Nephron (organoid): ENCODE results near the gene TRPM1.

Experiments used
- H3K27ac Mint-ChIP-seq, 3 experiments: 2 replicates each; pipeline ENCODE4 v1.8.0; 2020; ENCODE audit warnings: mixed read lengths in 3 of 3, mild to moderate bottlenecking in 2 of 3, moderate library complexity in 1 of 3
- H3K27me3 Mint-ChIP-seq: 2 replicates; pipeline ENCODE4 v1.8.0; 2021; ENCODE audit warnings: low read depth, mild to moderate bottlenecking, moderate library complexity, mixed read lengths
- H3K36me3 Mint-ChIP-seq: 2 replicates; pipeline ENCODE4 v1.8.0; 2020; ENCODE audit warnings: low read depth, mixed read lengths
- H3K4me1 Mint-ChIP-seq: 2 replicates; pipeline ENCODE4 v1.8.0; 2020; ENCODE audit warnings: mixed read lengths
- H3K4me3 Mint-ChIP-seq, 3 experiments: 2 replicates each; pipeline ENCODE4 v1.8.0; 2020; ENCODE audit warnings: mild to moderate bottlenecking in 3 of 3, mixed read lengths in 3 of 3, moderate library complexity in 2 of 3
- H3K9me3 Mint-ChIP-seq: 2 replicates; pipeline ENCODE4 v1.8.0; 2020; ENCODE audit warnings: mixed read lengths
- TF ChIP-seq, protein P1 (sequence below), 3 experiments: fragments of 200-600 bp; sonication (generic); IDR thresholded peaks; one replicate each; pipeline ENCODE4 v1.5.0; 2021; ENCODE audit warnings: antibody characterized with exemption in 3 of 3; ENCODE audit not compliant: unreplicated experiment in 3 of 3

TRPM1 gene

GRCh38 chr15:30990446-30991254, 110.9 kb downstream of the TRPM1 start:
- Mint-ChIP-seq H3K9me3 (peaks cover 3% of the 10 kb centered on the region), H3K4me3 (peak overlapping the region; percentile 95 to 99 (median 98)), H3K36me3 (peaks cover 12% of the 10 kb centered on the region), H3K4me1 (peaks cover 24% of the 10 kb centered on the region), H3K27ac (peak overlapping the region; percentile 97 to 99 (median 98)), H3K27me3 (no peaks in the 10 kb centered on the region)
- TF ChIP-seq, protein P1, sequence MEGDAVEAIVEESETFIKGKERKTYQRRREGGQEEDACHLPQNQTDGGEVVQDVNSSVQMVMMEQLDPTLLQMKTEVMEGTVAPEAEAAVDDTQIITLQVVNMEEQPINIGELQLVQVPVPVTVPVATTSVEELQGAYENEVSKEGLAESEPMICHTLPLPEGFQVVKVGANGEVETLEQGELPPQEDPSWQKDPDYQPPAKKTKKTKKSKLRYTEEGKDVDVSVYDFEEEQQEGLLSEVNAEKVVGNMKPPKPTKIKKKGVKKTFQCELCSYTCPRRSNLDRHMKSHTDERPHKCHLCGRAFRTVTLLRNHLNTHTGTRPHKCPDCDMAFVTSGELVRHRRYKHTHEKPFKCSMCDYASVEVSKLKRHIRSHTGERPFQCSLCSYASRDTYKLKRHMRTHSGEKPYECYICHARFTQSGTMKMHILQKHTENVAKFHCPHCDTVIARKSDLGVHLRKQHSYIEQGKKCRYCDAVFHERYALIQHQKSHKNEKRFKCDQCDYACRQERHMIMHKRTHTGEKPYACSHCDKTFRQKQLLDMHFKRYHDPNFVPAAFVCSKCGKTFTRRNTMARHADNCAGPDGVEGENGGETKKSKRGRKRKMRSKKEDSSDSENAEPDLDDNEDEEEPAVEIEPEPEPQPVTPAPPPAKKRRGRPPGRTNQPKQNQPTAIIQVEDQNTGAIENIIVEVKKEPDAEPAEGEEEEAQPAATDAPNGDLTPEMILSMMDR (IDR thresholded peaks at IDR 0.05; ENCODE audit: unreplicated experiment in 3 of 3), result no peak

DNA sequence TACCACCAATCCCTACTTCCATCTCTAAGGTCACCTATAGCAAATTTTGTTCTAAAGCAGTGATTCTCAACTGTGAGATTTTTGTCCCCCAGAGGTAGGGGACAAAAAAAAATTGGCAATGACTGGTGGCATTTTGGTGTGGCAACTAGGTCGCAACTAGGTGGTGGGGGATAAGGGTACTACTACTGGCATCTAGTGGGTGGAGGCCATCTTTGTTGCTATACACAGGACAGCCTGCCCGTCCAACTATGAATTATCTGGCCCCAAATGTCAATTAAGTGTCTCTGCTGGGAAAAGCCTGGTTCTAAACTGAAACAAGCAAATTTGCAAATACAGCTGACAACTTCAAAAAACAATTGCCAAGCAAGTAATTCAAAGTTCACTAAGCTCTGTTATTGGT, 111.5 kb downstream of the TRPM1 start:
- H3K4me1 Mint-ChIP-seq, result peaks cover 28% of the 10 kb centered on the region
- peaks cover 3% of the 10 kb centered on the region for H3K9me3 Mint-ChIP-seq
- no peaks in the 10 kb centered on the region for H3K27me3 Mint-ChIP-seq
- H3K4me3 Mint-ChIP-seq, result peak overlapping the region; percentile 95 to 99 (median 98)
- H3K27ac Mint-ChIP-seq, result peak overlapping the region; percentile 97 to 99 (median 98)
- peaks cover 13% of the 10 kb centered on the region for H3K36me3 Mint-ChIP-seq
- TF ChIP-seq, protein P1 (IDR thresholded peaks at IDR 0.05; ENCODE audit: unreplicated experiment in 3 of 3), result no peak

GRCh38 chr15:30985081-30985531, 116.4 kb downstream of the TRPM1 start:
- peak overlapping the region in 1 of 3 experiments; percentile 8 for H3K27ac Mint-ChIP-seq
- no peaks in the 10 kb centered on the region for H3K9me3 Mint-ChIP-seq
- peaks cover 30% of the 10 kb centered on the region for H3K4me1 Mint-ChIP-seq
- H3K36me3 Mint-ChIP-seq, result peaks cover 32% of the 10 kb centered on the region
- H3K27me3 Mint-ChIP-seq, result no peaks in the 10 kb centered on the region
- TF ChIP-seq, protein P1 (IDR thresholded peaks at IDR 0.05; ENCODE audit: unreplicated experiment in 3 of 3), result no peak
- no peak overlapping the region for H3K4me3 Mint-ChIP-seq

DNA sequence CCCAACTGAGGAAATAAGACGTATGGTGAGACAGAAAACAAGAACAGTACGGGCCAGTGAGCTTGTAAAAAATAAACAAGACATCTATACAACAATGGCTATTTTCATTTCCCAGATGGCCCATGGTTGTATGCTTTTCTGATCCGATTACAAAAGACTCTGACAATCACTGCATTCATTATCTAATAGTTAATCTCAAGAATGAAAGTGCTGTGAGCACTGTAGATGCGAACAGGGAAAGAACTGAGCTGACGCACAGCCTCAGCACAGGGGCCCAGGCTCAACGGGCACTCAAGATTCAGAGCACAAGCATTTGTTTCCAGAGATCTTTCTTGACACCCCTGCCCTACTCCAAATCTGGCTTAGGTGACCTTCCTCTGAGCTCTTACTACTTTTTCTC, 117.0 kb downstream of the TRPM1 start:
- H3K4me3 Mint-ChIP-seq, result no peak overlapping the region
- TF ChIP-seq, protein P1 (IDR thresholded peaks at IDR 0.05; ENCODE audit: unreplicated experiment in 3 of 3), result no peak
- H3K4me1 Mint-ChIP-seq, result peaks cover 26% of the 10 kb centered on the region
- no peaks in the 10 kb centered on the region for H3K9me3 Mint-ChIP-seq
- H3K36me3 Mint-ChIP-seq, result peaks cover 38% of the 10 kb centered on the region
- no peaks in the 10 kb centered on the region for H3K27me3 Mint-ChIP-seq
- H3K27ac Mint-ChIP-seq, result peak overlapping the region in 1 of 3 experiments; percentile 8

DNA sequence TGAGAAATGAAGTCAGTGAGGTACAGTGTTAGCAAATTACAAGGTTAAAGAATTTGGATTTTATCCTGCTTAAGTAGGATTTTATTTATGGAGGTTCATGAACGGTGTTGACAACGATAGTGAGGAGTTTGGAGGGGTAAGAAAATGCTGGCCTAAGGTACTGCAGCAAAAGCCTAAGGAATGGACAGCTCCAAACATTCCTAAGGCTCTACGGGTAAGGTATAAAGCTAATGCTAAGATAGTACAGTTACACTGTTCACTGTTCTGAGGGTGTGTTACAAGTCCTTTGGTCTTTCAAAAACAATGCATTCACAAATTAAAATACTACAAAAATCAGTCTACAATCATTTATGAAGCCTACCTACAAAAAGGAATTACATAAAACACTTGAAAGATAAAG, 117.4 kb downstream of the TRPM1 start:
- H3K4me1 Mint-ChIP-seq, result peaks cover 26% of the 10 kb centered on the region

More for the DNA sequence above, 117.4 kb downstream of the TRPM1 start:
- H3K36me3 Mint-ChIP-seq, result peaks cover 40% of the 10 kb centered on the region
- no peak overlapping the region for H3K4me3 Mint-ChIP-seq
- H3K9me3 Mint-ChIP-seq, result no peaks in the 10 kb centered on the region
- TF ChIP-seq, protein P1 (IDR thresholded peaks at IDR 0.05; ENCODE audit: unreplicated experiment in 3 of 3), result no peak
- no peaks in the 10 kb centered on the region for H3K27me3 Mint-ChIP-seq
- H3K27ac Mint-ChIP-seq, result no peak overlapping the region
